ENCODE measurements around the gene APLNR.

APLNR gene

GRCh38 chr11:57217053-57217452 lies 20.0 kb downstream of the APLNR start:
- DNase-seq (ENCODE audit: low spot score) = no peak

GRCh38 chr11:57216463-57216862 lies 20.6 kb downstream of the APLNR start:
- no peak for DNase-seq (ENCODE audit: low spot score)

- no peak for DNase-seq (ENCODE audit: low spot score)
Observed at GRCh38 chr11:57214494-57214893, 22.6 kb downstream of the APLNR start.

- no peak for DNase-seq (ENCODE audit: low spot score)
Observed at GRCh38 chr11:57214098-57214417, 23.0 kb downstream of the APLNR start.

DNA sequence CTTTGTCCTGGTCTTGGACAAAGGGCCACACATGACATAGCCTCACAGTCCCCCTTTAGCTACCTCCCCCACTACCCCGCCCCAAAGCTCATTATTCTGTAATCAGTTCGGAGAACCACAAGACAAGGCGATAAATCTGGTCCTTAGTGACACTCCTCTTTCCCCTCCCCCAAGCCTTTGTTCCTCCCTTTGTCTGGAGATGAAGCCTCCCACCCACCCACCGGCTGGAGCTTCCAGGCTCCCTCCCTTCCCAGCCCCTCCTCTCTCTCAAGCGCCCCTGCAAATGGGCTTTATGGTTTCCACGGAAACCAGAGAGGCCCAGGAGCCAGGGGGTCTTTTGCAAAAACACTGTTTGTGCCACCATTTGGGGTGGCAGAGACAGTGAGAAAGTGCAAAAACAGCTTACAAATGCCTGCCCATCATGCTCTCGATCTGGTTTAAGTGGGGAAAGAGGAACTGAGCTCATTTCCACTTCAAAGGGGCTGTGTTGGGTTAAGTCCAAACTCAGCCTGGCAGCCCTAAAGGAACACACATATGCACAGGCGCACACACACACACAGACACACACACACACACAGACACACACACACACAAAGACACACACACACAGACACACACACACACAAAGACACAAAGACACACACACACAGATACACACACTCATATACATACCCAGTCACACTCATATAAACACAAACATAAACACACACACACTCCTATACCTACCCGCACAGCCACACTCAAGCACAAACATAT lies 23.5 kb downstream of the APLNR start:
- DNase-seq (ENCODE audit: low spot score) = no peak

DNA sequence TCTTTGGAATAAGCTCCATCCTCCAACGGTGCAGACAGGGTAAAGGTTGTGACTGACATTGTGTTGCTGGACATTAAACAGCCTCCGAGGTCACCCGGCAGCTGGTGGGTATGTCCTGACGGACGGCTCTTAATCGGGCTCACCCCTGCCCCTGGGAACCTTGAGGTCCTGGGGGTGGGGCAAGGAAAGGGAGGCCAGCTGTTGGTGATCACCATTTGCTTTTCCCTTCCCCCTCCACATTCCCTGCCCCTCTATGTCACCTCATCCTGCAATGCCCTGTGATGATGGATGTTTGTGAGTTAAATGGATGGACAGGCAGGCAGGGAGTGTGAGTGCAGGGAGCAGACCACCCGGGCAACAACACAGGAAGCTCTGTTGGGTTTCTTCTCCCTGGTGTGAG lies 26.3 kb downstream of the APLNR start:
- no peak for DNase-seq (ENCODE audit: low spot score)

DNA sequence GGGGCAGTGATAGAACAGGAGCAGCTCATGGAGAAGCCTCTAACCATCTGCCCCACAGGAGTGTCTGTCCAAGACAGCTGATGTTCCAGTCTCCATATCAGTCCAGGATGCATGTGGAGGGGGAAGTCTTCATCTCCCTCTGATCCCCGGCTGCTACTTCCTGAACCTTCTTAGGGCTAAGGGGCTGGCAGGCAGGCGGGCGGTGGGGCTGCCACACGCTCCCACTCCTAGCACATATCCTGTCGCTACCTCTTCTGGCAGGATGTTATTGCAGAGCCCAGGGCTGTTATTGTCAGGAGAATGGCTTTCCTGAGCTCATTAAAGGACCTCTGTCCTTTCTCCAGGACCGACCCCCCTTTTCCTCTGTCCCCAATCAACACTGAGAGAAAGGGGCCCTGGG lies 29.9 kb downstream of the APLNR start:
- DNase-seq (ENCODE audit: low spot score) = no peak

DNA sequence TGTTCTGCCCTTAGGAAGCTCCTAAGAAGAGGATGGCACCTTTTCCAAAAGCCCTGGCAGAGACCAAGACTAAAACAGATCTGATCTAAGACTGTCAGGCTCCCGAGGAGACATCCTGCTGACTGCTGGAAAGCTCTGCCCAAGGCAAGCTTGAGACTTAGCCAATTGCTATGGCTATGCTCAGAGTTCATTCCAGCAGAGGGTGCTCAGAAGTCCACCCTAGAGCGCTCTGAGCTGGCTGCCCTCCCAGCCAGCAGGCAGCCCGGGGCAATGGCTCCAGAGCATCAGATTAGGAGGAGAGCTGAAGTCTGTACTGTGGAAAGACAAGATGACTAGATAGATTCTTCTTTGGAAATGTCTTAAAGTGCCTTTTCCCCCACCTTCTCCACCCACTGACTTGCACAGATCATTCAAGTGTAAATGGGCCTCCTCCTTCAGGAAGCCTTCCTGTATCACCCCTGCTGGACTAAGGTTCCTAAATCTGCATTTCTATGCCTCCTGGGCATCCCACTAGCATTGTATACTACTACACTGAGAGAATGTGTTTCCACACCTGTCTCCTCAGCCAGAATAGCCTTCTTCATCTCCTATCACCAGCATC lies 31.9 kb downstream of the APLNR start:
- no peak for DNase-seq (ENCODE audit: low spot score)

DNA sequence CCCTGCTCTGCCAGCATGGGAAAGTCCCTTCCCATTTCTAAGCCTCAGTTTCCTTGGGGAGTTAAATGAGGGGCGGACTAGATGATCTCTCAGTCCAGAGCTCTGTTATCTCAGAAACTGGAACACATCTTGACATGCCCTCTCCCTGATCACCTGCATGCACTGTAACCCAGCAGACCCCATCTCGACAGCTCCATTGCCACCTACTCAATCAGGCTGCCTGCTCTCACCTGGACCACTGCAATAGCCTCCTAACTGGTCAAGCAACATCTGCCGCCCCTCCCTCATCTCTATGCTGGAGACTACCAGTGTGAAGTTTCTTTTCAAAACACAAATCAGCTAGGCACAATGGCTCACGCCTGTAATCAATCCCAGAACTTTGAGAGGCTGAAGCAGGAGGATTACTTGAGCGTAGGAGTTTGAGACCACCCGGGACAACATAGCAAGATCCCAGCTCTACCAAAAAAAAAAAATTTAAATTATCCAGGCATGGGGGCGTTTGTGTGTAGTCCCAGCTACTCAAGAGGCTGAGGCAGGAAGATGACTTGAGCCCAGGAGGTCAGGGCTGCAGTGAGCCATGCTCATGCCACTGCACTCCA lies 33.1 kb downstream of the APLNR start:
- no peak for DNase-seq (ENCODE audit: low spot score)

GRCh38 chr11:57203359-57203758 lies 33.7 kb downstream of the APLNR start:
- no peak for DNase-seq (ENCODE audit: low spot score)

GRCh38 chr11:57202281-57202680 lies 34.8 kb downstream of the APLNR start:
- no peak for DNase-seq (ENCODE audit: low spot score)

DNA sequence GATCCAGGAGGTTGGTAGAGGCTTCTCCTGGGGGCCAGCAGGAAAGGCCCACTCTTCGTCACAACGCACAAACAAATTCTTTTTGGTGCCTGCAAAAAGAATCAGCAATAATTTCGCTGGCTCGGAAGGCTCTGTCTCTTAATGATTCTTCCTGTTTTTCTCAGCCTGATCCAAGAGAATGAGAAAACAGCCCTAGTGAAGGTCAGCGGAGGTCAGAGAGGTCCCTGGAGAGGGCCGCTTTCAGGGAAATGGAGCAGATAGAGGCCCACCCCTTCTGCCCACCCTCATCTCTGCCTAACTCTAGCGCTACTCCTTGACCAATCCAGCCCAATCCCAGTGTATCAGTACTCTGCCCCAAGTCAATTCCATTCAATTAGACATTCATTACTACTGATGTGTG lies 36.1 kb downstream of the APLNR start:
- DNase-seq (ENCODE audit: low spot score) = no peak

GRCh38 chr11:57199330-57199729 lies 37.7 kb downstream of the APLNR start:
- no peak for DNase-seq (ENCODE audit: low spot score)

DNA sequence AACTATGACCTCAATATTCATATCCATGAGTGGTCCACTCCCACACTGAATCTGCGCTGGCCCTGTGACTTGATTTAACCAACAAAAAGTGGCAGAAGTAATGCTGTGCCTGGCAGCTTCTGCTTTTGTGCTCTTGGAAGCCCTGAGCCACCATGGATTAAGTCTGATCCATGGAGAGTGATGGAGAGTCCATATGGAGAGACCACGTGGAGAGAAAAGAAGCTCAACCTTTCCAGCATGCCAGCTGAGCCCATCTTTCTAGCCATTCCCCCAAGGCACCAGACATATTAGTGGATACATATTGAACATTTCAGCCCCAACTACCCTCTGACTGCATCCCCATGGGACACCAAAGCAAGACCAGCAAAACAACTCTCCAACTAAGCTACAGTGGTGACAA lies 39.3 kb downstream of the APLNR start:
- no peak for DNase-seq (ENCODE audit: low spot score)

DNA sequence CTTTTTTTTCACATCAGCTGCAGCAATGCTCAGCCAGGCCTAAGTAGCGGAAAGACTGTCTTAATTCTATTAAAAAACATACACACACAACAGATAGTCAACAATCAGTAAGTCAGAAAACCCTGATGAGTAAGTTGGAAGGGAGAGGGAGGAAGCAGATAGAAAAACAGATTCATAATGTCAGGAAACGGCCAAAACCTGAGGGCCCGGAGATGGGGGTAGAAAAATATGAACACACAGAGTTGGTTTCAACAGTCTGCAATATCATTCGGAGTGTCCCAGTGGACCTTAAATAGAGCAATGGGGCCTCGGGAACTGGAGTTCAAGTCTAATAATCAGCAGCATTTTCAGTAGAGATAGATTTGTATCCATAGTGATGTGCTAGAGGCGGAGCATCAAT lies 40.5 kb downstream of the APLNR start:
- no peak for DNase-seq (ENCODE audit: low spot score)

- no peak for DNase-seq (ENCODE audit: low spot score)
Observed at GRCh38 chr11:57192316-57192715, 44.7 kb downstream of the APLNR start.

DNA sequence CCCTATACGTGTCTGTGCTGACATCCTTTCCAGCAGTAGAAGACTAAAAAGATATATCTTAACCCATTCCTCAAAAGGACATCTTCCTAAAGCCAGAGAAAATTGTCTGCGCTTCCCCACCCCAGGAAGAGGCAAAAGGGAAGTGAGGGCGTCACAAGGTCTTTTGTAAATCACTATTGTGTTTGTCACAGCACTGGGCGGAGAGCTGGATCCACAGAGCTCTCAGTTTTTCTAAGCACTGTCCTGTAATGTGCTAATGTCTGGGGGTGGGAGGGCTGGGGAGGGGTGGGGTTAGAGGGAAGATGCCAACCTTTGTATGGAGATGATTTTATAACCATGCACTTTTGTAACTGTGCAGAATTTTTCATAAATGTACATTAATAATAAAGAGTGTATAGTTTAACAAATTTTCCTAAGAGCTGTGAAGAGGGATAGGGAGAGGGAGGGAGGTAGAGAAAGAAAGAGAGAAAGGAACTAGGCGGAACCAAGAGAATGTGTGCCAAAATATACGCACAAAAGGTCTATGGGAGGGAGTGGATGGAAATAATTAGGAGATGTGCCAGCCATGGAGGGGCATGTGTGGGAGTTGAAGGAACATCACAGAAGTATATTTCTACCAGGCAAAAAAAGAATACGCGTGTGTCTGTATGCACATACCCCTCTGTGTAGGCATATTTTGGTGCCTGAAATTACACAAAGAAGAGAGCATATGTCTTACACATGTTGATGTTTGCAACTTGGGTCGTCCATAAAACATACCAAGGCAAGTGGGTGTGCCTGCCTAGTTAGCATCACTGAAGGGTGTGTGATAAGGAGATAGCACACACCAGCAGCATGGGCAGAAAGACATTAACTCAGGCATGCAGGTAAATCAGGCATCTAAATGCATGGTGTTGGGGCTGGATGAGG lies 45.5 kb downstream of the APLNR start:
- no peak for DNase-seq (ENCODE audit: low spot score)

GRCh38 chr11:57190548-57190947 lies 46.5 kb downstream of the APLNR start:
- DNase-seq (ENCODE audit: low spot score) = no peak
